H1 (cell line): ENCODE data around the gene INTS7.

ENCODE experiments used
- CBX8 ChIP-seq: fragments of 300-800, 300-1000 bp; sonication (generic); IDR thresholded peaks from 2 replicates; pipeline ENCODE4 v1.7.1; 2016; ENCODE audit warnings: low read depth, low read length, borderline replicate concordance
- CHD1 ChIP-seq: IDR thresholded peaks from 2 replicates; pipeline ENCODE4 v1.6.1; 2012; ENCODE audit warnings: low read depth, low read length, improper control_type of control experiment
- CHD2 ChIP-seq: IDR thresholded peaks from 2 replicates; pipeline ENCODE4 v1.6.1; 2012; ENCODE audit warnings: low read length, improper control_type of control experiment
- EP300 ChIP-seq, 2 experiments: IDR thresholded peaks; 1 replicate in 1 of 2; 2 replicates in 1 of 2; pipeline ENCODE4 v1.6.1; 2011 to 2012; ENCODE audit warnings: low read depth in 2 of 2, low read length in 2 of 2, mild to moderate bottlenecking in 2 of 2, borderline replicate concordance in 1 of 2, inconsistent platforms in 1 of 2, moderate library complexity in 1 of 2
- GTF2F1 ChIP-seq: IDR thresholded peaks from 2 replicates; pipeline ENCODE4 v1.6.1; 2012; ENCODE audit warnings: low read depth, low read length, improper control_type of control experiment, borderline replicate concordance
- HDAC6 ChIP-seq: IDR thresholded peaks from one replicate; pipeline ENCODE4 v1.7.1; 2012; ENCODE audit warnings: low read depth, mild to moderate bottlenecking, inconsistent platforms, low read length, moderate library complexity
- JUN ChIP-seq: IDR thresholded peaks from 2 replicates; pipeline ENCODE4 v1.6.1; 2011; ENCODE audit warnings: low read depth, mild to moderate bottlenecking, improper control_type of control experiment, low read length
- JUND ChIP-seq: IDR thresholded peaks from 2 replicates; pipeline ENCODE4 v1.6.1; 2011; ENCODE audit warnings: mild to moderate bottlenecking, improper control_type of control experiment, low read length
- POLR2A ChIP-seq, 2 experiments: IDR thresholded peaks; 1 replicate in 1 of 2; 2 replicates in 1 of 2; pipeline ENCODE4 v1.6.1; 2011; ENCODE audit warnings: low read depth in 2 of 2, low read length in 2 of 2, mild to moderate bottlenecking in 2 of 2; ENCODE audit errors: control extremely low read depth in 1 of 2
- RAD21 ChIP-seq, 2 experiments: IDR thresholded peaks in 1 of 2; conservative IDR thresholded peaks in 1 of 2; 2 replicates each; pipeline ENCODE4 v1.6.1; 2011; ENCODE audit warnings: low read depth in 2 of 2, low read length in 2 of 2, improper control_type of control experiment in 1 of 2, inconsistent platforms in 1 of 2, mild to moderate bottlenecking in 1 of 2, moderate library complexity in 1 of 2
- SP2 ChIP-seq: IDR thresholded peaks from 2 replicates; pipeline ENCODE4 v1.6.1; 2012; ENCODE audit warnings: mild to moderate bottlenecking, low read length, inconsistent platforms
- TF ChIP-seq, protein P1 (sequence below): IDR thresholded peaks from 2 replicates; pipeline ENCODE4 v1.6.1; 2012; ENCODE audit warnings: low read length, inconsistent platforms
- TF ChIP-seq, protein P2 (sequence below), 3 experiments: IDR thresholded peaks; 1 replicate in 2 of 3; 2 replicates in 1 of 3; pipeline versions ENCODE4 v1.5.1 to v1.6.1; 2011; ENCODE audit warnings: low read length in 3 of 3, mild to moderate bottlenecking in 3 of 3, inconsistent platforms in 2 of 3, low read depth in 1 of 3, moderate library complexity in 1 of 3; ENCODE audit not compliant: insufficient read depth in 1 of 3; ENCODE audit errors: control extremely low read depth in 1 of 3
- TF ChIP-seq, protein P3 (sequence below): IDR thresholded peaks from 2 replicates; pipeline ENCODE4 v1.6.1; 2011; ENCODE audit warnings: low read depth, mild to moderate bottlenecking, low read length; ENCODE audit not compliant: insufficient read depth

DNA sequence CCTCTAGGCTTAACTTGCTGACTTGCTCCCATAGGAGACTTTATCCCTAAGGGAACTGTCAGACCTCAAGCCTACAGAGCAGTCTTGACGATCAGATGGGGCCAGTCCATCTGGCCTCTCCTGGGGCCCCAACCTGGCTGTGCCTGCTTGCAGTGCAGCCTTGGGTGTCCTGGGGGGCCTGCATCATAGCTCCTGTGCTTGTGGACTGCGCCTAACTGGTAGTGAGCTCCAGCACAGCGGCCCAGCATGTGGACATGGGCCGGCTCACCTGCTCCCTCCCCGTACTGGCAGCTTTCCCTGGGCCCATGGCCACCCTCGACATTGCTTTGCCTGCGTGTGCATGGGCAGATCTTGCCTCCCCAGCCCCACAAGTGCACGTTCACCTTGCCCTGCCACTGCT is 76.1 kb downstream of the INTS7 start:
- TF ChIP-seq, protein P1, sequence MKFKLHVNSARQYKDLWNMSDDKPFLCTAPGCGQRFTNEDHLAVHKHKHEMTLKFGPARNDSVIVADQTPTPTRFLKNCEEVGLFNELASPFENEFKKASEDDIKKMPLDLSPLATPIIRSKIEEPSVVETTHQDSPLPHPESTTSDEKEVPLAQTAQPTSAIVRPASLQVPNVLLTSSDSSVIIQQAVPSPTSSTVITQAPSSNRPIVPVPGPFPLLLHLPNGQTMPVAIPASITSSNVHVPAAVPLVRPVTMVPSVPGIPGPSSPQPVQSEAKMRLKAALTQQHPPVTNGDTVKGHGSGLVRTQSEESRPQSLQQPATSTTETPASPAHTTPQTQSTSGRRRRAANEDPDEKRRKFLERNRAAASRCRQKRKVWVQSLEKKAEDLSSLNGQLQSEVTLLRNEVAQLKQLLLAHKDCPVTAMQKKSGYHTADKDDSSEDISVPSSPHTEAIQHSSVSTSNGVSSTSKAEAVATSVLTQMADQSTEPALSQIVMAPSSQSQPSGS: no peak
- TF ChIP-seq JUND (no peak), JUN (no peak), CHD1 (no peak), SP2 (no peak), HDAC6 (no peak), POLR2A (IDR thresholded peaks at IDR 0.05; ENCODE audit: control extremely low read depth in 1 of 2, low read depth in 2 of 2, low read length in 2 of 2) (no peak), CHD2 (no peak), RAD21 (IDR thresholded peaks at IDR 0.05 in 1 of 2, conservative IDR thresholded peaks at IDR 0.05 in 1 of 2; ENCODE audit: low read depth in 2 of 2, low read length in 2 of 2) (no peak), CBX8 (no peak), EP300 (IDR thresholded peaks at IDR 0.05; ENCODE audit: borderline replicate concordance in 1 of 2, low read depth in 2 of 2, low read length in 2 of 2) (no peak), GTF2F1 (no peak)
- TF ChIP-seq, protein P2, sequence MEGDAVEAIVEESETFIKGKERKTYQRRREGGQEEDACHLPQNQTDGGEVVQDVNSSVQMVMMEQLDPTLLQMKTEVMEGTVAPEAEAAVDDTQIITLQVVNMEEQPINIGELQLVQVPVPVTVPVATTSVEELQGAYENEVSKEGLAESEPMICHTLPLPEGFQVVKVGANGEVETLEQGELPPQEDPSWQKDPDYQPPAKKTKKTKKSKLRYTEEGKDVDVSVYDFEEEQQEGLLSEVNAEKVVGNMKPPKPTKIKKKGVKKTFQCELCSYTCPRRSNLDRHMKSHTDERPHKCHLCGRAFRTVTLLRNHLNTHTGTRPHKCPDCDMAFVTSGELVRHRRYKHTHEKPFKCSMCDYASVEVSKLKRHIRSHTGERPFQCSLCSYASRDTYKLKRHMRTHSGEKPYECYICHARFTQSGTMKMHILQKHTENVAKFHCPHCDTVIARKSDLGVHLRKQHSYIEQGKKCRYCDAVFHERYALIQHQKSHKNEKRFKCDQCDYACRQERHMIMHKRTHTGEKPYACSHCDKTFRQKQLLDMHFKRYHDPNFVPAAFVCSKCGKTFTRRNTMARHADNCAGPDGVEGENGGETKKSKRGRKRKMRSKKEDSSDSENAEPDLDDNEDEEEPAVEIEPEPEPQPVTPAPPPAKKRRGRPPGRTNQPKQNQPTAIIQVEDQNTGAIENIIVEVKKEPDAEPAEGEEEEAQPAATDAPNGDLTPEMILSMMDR (IDR thresholded peaks at IDR 0.05; ENCODE audit: control extremely low read depth in 1 of 3, insufficient read depth in 1 of 3, low read depth in 1 of 3, low read length in 3 of 3): no peak
- TF ChIP-seq, protein P3, sequence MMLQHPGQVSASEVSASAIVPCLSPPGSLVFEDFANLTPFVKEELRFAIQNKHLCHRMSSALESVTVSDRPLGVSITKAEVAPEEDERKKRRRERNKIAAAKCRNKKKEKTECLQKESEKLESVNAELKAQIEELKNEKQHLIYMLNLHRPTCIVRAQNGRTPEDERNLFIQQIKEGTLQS: no peak
